SW 1271 (cell line): ENCODE measurements around the gene RNU6-1.

Experiments used
- DNase-seq, 2 experiments: peaks; one replicate each; lab custom pipeline; 2025; lab: John Stamatoyannopoulos, UW

The RNU6-1 gene

GRCh38 chr15:67857220-67857619, 17.4 kb upstream of the RNU6-1 start:
- no peak for DNase-seq

GRCh38 chr15:67855842-67856241, 16.0 kb upstream of the RNU6-1 start:
- DNase-seq, result no peak

- DNase-seq, result no peak
Observed at GRCh38 chr15:67854358-67854757, 14.5 kb upstream of the RNU6-1 start.

- no peak for DNase-seq
Observed at GRCh38 chr15:67853454-67853853, 13.6 kb upstream of the RNU6-1 start.

GRCh38 chr15:67852418-67852817, 12.6 kb upstream of the RNU6-1 start:
- DNase-seq, result no peak

GRCh38 chr15:67850994-67851571, 11.2 kb upstream of the RNU6-1 start:
- no peak for DNase-seq

- no peak for DNase-seq
Observed at GRCh38 chr15:67850336-67850735, 10.5 kb upstream of the RNU6-1 start.

GRCh38 chr15:67849538-67849937, 9.7 kb upstream of the RNU6-1 start:
- DNase-seq, result no peak

GRCh38 chr15:67845974-67846373, 6.1 kb upstream of the RNU6-1 start:
- no peak for DNase-seq

- no peak for DNase-seq
Observed at GRCh38 chr15:67843571-67844387, 3.9 kb upstream of the RNU6-1 start.

- no peak for DNase-seq
Observed at GRCh38 chr15:67843092-67843501, 3.3 kb upstream of the RNU6-1 start.

GRCh38 chr15:67841513-67841762, 1.6 kb upstream of the RNU6-1 start:
- no peak for DNase-seq

- DNase-seq, result peak in 1 of 2 experiments; percentile 39
Observed at GRCh38 chr15:67840749-67841512, 1.1 kb upstream of the RNU6-1 start.

GRCh38 chr15:67839499-67839928, 331 bp downstream of the RNU6-1 start:
- peak in 1 of 2 experiments; percentile 77 for DNase-seq

GRCh38 chr15:67838789-67839332, 984 bp downstream of the RNU6-1 start:
- no peak for DNase-seq

GRCh38 chr15:67836955-67837354, 2.9 kb downstream of the RNU6-1 start:
- no peak for DNase-seq

GRCh38 chr15:67836477-67836876, 3.4 kb downstream of the RNU6-1 start:
- peak in 1 of 2 experiments; percentile 26 for DNase-seq

GRCh38 chr15:67836134-67836455, 3.8 kb downstream of the RNU6-1 start:
- no peak for DNase-seq

- no peak for DNase-seq
Observed at GRCh38 chr15:67835297-67836133, 4.3 kb downstream of the RNU6-1 start.

- DNase-seq, result no peak
Observed at GRCh38 chr15:67834581-67835296, 5.1 kb downstream of the RNU6-1 start.
